Adrenal gland (tissue), 5 donors: ENCODE data around the gene GPX5.

ENCODE experiments used
- CTCF ChIP-seq, 6 experiments: fragments of 450-650 bp in 4 of 6; fragments of 200-600 bp in 2 of 6; sonication (generic) in 1 of 6; IDR thresholded peaks; 1 replicate in 5 of 6; 2 replicates in 1 of 6; pipeline versions ENCODE4 v1.5.1 to v1.8.0; 2016 to 2021; ENCODE audit warnings: antibody characterized with exemption in 6 of 6, mild to moderate bottlenecking in 2 of 6, moderate library complexity in 1 of 6
- POLR2A ChIP-seq, 2 donors: fragments of 450-650 bp; IDR thresholded peaks; one replicate each; pipeline ENCODE4 v1.6.1; 2017; ENCODE audit warnings: antibody characterized with exemption in 2 of 2, mild to moderate bottlenecking in 2 of 2, moderate library complexity in 1 of 2
- donor health status: DM: no; HTN: no; CAD: no.

DNA sequence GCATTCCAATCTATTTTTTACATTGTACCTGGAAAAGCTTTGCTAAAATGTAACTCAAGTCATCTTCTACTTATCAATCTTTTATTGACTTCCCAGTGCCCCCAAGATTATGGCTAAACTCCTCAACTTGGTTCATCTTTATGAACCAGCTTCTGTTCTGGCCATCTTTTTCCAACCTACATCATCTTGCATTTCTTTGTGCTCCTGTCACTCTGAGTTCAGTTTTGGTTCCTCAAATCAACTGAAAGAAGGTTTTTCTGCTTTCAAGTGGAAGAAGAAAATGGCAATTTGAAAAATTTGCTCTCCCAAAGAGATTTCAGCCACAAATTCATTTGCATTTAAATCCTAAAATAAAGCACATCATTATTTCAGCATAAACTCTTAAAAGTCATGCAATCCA is 41.8 kb downstream of the GPX5 start:
- no peak for TF ChIP-seq CTCF (IDR thresholded peaks at IDR 0.05)
- no peak for TF ChIP-seq POLR2A (IDR thresholded peaks at IDR 0.05)
